ENCODE results near the gene TAS1R1.

- TF ChIP-seq CTCF (IDR thresholded peaks at IDR 0.05; ENCODE audit: poor library complexity): no peak
- no peak for TF ChIP-seq EZH2 (IDR thresholded peaks at IDR 0.05; ENCODE audit: borderline replicate concordance)
Measured at GRCh38 chr1:6577831-6578525, 22.9 kb downstream of the TAS1R1 start.
